ENCODE results near the gene ERMP1. TPM values are rescaled to one million over a fixed set of nuclear protein-coding genes. Genes with fewer than 3 reads are reported as not detected.

The ERMP1 gene
- total and polyA plus RNA-seq, 10 of the 15 experiments (the other 5 are each of a cell fraction or from before 2014, with no cell fraction given) = 2.4 to 42.1 (median 8.1) TPM

DNA sequence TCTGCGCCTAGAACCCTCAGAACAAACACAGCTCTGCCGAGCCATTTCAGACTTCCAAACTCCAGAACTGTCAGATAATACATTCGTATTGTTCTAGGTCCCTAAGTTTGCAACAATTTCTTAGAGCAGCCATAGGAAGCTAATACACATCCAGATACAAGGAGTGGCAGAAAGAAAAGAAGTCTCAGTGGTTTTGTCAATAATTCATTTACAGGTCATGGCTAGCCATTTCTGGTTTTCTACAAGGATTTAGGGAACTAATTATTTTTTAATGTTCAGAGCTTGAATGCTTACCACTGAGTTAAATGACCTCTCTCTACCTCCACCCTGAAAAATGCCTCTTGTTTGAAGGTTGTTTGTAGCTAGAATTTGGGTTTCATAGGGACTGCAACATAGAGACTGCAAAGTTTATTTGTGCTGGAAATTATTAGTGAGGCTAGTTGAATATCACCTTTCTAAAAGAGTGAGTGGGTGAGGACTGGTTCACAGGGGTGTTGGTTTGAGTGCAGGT lies 15.5 kb upstream of the ERMP1 start (continued):
- TF ChIP-seq EGR1 (IDR thresholded peaks at IDR 0.05; ENCODE audit: borderline replicate concordance in 1 of 2, low read depth in 2 of 2, low read length in 2 of 2) (no peak), HDAC6 (IDR thresholded peaks at IDR 0.05; ENCODE audit: unreplicated experiment) (no peak), ESRRA (IDR thresholded peaks at IDR 0.05; ENCODE audit: low read length) (no peak), ETV6 (conservative IDR thresholded peaks at IDR 0.05 in 1 of 2, IDR thresholded peaks at IDR 0.05 in 1 of 2; ENCODE audit: borderline replicate concordance in 1 of 2, low read depth in 1 of 2) (no peak), GATAD2B (conservative IDR thresholded peaks at IDR 0.05; ENCODE audit: low read depth) (peak; percentile 46; the same call in 1 of the 2 replicates), SUPT20H (IDR thresholded peaks at IDR 0.05; ENCODE audit: borderline replicate concordance, control insufficient read depth, low read depth, low read length) (no peak), IKZF2 (IDR thresholded peaks at IDR 0.05) (peak; percentile 55 to 57; a peak in 2 of 4 replicates), SREBF1 (IDR thresholded peaks at IDR 0.05; ENCODE audit: low read length) (no peak), DPF2 (IDR thresholded peaks at IDR 0.05) (0 out of 2 replicates have a peak, but pooled peaks have one; percentile 43)
- TF ChIP-seq, protein P1, sequence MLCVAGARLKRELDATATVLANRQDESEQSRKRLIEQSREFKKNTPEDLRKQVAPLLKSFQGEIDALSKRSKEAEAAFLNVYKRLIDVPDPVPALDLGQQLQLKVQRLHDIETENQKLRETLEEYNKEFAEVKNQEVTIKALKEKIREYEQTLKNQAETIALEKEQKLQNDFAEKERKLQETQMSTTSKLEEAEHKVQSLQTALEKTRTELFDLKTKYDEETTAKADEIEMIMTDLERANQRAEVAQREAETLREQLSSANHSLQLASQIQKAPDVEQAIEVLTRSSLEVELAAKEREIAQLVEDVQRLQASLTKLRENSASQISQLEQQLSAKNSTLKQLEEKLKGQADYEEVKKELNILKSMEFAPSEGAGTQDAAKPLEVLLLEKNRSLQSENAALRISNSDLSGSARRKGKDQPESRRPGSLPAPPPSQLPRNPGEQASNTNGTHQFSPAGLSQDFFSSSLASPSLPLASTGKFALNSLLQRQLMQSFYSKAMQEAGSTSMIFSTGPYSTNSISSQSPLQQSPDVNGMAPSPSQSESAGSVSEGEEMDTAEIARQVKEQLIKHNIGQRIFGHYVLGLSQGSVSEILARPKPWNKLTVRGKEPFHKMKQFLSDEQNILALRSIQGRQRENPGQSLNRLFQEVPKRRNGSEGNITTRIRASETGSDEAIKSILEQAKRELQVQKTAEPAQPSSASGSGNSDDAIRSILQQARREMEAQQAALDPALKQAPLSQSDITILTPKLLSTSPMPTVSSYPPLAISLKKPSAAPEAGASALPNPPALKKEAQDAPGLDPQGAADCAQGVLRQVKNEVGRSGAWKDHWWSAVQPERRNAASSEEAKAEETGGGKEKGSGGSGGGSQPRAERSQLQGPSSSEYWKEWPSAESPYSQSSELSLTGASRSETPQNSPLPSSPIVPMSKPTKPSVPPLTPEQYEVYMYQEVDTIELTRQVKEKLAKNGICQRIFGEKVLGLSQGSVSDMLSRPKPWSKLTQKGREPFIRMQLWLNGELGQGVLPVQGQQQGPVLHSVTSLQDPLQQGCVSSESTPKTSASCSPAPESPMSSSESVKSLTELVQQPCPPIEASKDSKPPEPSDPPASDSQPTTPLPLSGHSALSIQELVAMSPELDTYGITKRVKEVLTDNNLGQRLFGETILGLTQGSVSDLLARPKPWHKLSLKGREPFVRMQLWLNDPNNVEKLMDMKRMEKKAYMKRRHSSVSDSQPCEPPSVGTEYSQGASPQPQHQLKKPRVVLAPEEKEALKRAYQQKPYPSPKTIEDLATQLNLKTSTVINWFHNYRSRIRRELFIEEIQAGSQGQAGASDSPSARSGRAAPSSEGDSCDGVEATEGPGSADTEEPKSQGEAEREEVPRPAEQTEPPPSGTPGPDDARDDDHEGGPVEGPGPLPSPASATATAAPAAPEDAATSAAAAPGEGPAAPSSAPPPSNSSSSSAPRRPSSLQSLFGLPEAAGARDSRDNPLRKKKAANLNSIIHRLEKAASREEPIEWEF (IDR thresholded peaks at IDR 0.05; ENCODE audit: insufficient replicate concordance, low read depth, low read length) = no peak
- TF ChIP-seq, protein P2, sequence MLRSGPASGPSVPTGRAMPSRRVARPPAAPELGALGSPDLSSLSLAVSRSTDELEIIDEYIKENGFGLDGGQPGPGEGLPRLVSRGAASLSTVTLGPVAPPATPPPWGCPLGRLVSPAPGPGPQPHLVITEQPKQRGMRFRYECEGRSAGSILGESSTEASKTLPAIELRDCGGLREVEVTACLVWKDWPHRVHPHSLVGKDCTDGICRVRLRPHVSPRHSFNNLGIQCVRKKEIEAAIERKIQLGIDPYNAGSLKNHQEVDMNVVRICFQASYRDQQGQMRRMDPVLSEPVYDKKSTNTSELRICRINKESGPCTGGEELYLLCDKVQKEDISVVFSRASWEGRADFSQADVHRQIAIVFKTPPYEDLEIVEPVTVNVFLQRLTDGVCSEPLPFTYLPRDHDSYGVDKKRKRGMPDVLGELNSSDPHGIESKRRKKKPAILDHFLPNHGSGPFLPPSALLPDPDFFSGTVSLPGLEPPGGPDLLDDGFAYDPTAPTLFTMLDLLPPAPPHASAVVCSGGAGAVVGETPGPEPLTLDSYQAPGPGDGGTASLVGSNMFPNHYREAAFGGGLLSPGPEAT (IDR thresholded peaks at IDR 0.05; ENCODE audit: low read depth) = 0 out of 2 replicates have a peak, but pooled peaks have one; percentile 32

Data from GM12878 (cell line).